ENCODE measurements around the gene BEND6. TPM values are rescaled to one million over a fixed set of nuclear protein-coding genes. Genes with fewer than 3 reads are reported as not detected.

BEND6 gene
- total and polyA plus RNA-seq, 2 donors (not counting 1 experiment from before 2014, with no cell fraction given), result not detected

GRCh38 chr6:56914798-56915658 is 39.9 kb upstream of the BEND6 start:
- H3K9ac ChIP-seq (ENCODE audit: low read length), result no peak overlapping the region
- Mint-ChIP-seq H3K9me3 (ENCODE audit: insufficient read depth) (no peaks in the 10 kb centered on the region), H3K27me3 (peaks cover 11% of the 10 kb centered on the region), H3K27ac (no peak overlapping the region), H3K4me1 (no peaks in the 10 kb centered on the region), H3K4me3 (no peak overlapping the region)
- H4K20me1 ChIP-seq (ENCODE audit: control insufficient read depth, insufficient read depth, low read length, poor library complexity, severe bottlenecking), result no peaks in the 10 kb centered on the region
- H3K4me1 ChIP-seq (ENCODE audit: control insufficient read depth in 2 of 2, insufficient read depth in 2 of 2, low read length in 2 of 2), result no peaks in the 10 kb centered on the region
- H2AFZ ChIP-seq (ENCODE audit: insufficient read depth, low read depth, low read length, poor library complexity, severe bottlenecking), result no peak overlapping the region
- H3K4me3 ChIP-seq (ENCODE audit: control extremely low read depth in 1 of 5, extremely low read depth in 1 of 5, insufficient read depth in 1 of 5, low read depth in 2 of 5, low read length in 4 of 5), result no peak overlapping the region
- ChIA-PET CTCF (interaction anchor here (0.6 to 1.2 kb wide), 2 partner anchors 10 to 12 kb away, joined by 3 read pairs; no protein-coding TSS in a partner anchor), POLR2A (no interaction called here)
- no peak overlapping the region for H3K4me2 ChIP-seq (replicated peaks; ENCODE audit: low read depth, low read length, poor library complexity, severe bottlenecking)
- ATAC-seq (ENCODE audit: low read depth) (no peak), DNase-seq (no peak)
- no peak overlapping the region for H3K27ac ChIP-seq (ENCODE audit: low read length in 2 of 2)
- no peaks in the 10 kb centered on the region for H3K36me3 ChIP-seq (replicated peaks in 1 of 2; ENCODE audit: control extremely low read depth in 1 of 2, control insufficient read depth in 1 of 2, extremely low read depth in 1 of 2, insufficient read depth in 2 of 2, low read length in 1 of 2)
- TF ChIP-seq CTCF (IDR thresholded peaks at IDR 0.05), result no peak
- no peak for TF ChIP-seq EZH2 (IDR thresholded peaks at IDR 0.05; ENCODE audit: borderline replicate concordance, insufficient read depth, low read depth, low read length, poor library complexity, severe bottlenecking)
- 0% methylated on average over 2 of the region's 8 CpGs for WGBS (ENCODE audit: insufficient coverage)
- no peaks in the 10 kb centered on the region for H3K79me2 ChIP-seq (ENCODE audit: control insufficient read depth, insufficient read depth, low read length)
- intact Hi-C loops (cut with micrococcal nuclease), result no loop called here
- H3K9me3 ChIP-seq (ENCODE audit: control extremely low read depth in 1 of 3, control insufficient read depth in 2 of 3, insufficient read depth in 1 of 3, low read length in 2 of 3), result no peaks in the 10 kb centered on the region
- peaks cover 0 to under 1% (median 0%) of the 10 kb centered on the region in 4 experiments for H3K27me3 ChIP-seq (replicated peaks in 1 of 4; ENCODE audit: control extremely low read depth in 1 of 4, control insufficient read depth in 3 of 4, insufficient read depth in 4 of 4, low read length in 3 of 4)

GRCh38 chr6:56915832-56916231 is 39.1 kb upstream of the BEND6 start:
- ChIA-PET POLR2A (no interaction called here), CTCF (interaction anchor here (0.6 to 1.0 kb wide), 2 partner anchors 13 to 23 kb away, joined by 4 read pairs; no protein-coding TSS in a partner anchor)
- H3K4me2 ChIP-seq (replicated peaks; ENCODE audit: low read depth, low read length, poor library complexity, severe bottlenecking), result no peak overlapping the region
- no peak for TF ChIP-seq EZH2 (IDR thresholded peaks at IDR 0.05; ENCODE audit: borderline replicate concordance, insufficient read depth, low read depth, low read length, poor library complexity, severe bottlenecking)
- TF ChIP-seq CTCF (IDR thresholded peaks at IDR 0.05), result no peak
- no peak overlapping the region for H3K27ac ChIP-seq (ENCODE audit: low read length in 2 of 2)
- 87% methylated on average over 3 of the region's 4 CpGs for WGBS (ENCODE audit: insufficient coverage)
- no peaks in the 10 kb centered on the region for H4K20me1 ChIP-seq (ENCODE audit: control insufficient read depth, insufficient read depth, low read length, poor library complexity, severe bottlenecking)
- H3K9ac ChIP-seq (ENCODE audit: low read length), result no peak overlapping the region
- H3K4me1 ChIP-seq (ENCODE audit: control insufficient read depth in 2 of 2, insufficient read depth in 2 of 2, low read length in 2 of 2), result no peaks in the 10 kb centered on the region
- no peaks in the 10 kb centered on the region for H3K4me1 Mint-ChIP-seq
- H3K27ac Mint-ChIP-seq, result no peak overlapping the region
- no peak overlapping the region for H3K4me3 Mint-ChIP-seq
- no peaks in the 10 kb centered on the region for H3K79me2 ChIP-seq (ENCODE audit: control insufficient read depth, insufficient read depth, low read length)
- DNase-seq, result no peak
- H3K9me3 Mint-ChIP-seq (ENCODE audit: insufficient read depth), result no peaks in the 10 kb centered on the region
- intact Hi-C loops (cut with micrococcal nuclease), result no loop called here
- H2AFZ ChIP-seq (ENCODE audit: insufficient read depth, low read depth, low read length, poor library complexity, severe bottlenecking), result no peak overlapping the region
- H3K9me3 ChIP-seq (ENCODE audit: control extremely low read depth in 1 of 3, control insufficient read depth in 2 of 3, insufficient read depth in 1 of 3, low read length in 2 of 3), result no peaks in the 10 kb centered on the region
- no peak overlapping the region for H3K4me3 ChIP-seq (ENCODE audit: control extremely low read depth in 1 of 5, extremely low read depth in 1 of 5, insufficient read depth in 1 of 5, low read depth in 2 of 5, low read length in 4 of 5)
- no peaks in the 10 kb centered on the region for H3K36me3 ChIP-seq (replicated peaks in 1 of 2; ENCODE audit: control extremely low read depth in 1 of 2, control insufficient read depth in 1 of 2, extremely low read depth in 1 of 2, insufficient read depth in 2 of 2, low read length in 1 of 2)
- no peak for ATAC-seq (ENCODE audit: low read depth)
- H3K27me3 ChIP-seq (replicated peaks in 1 of 4; ENCODE audit: control extremely low read depth in 1 of 4, control insufficient read depth in 3 of 4, insufficient read depth in 4 of 4, low read length in 3 of 4), result peaks cover 0 to 4% (median 0%) of the 10 kb centered on the region in 4 experiments
- H3K27me3 Mint-ChIP-seq, result peaks cover 15% of the 10 kb centered on the region

All from B cell (primary cell).